HL-60 (cell line): Measurements from ENCODE around the gene ZFP92.

Source experiments
- CTCF ChIP-seq: IDR thresholded peaks from one replicate; pipeline ENCODE4 v1.5.1; 2011; ENCODE audit warnings: low read length, control low read depth, inconsistent platforms; ENCODE audit not compliant: insufficient read depth
- POLR2AphosphoS5 ChIP-seq: IDR thresholded peaks from 2 replicates; pipeline ENCODE4 v1.6.1; 2012; ENCODE audit warnings: low read depth
- REST ChIP-seq: IDR thresholded peaks from 2 replicates; pipeline ENCODE4 v1.6.1; 2012; ENCODE audit warnings: low read depth; ENCODE audit not compliant: insufficient replicate concordance
- SPI1 ChIP-seq: IDR thresholded peaks from 2 replicates; pipeline ENCODE4 v1.6.1; 2012; ENCODE audit warnings: low read depth, mild to moderate bottlenecking, borderline replicate concordance

DNA sequence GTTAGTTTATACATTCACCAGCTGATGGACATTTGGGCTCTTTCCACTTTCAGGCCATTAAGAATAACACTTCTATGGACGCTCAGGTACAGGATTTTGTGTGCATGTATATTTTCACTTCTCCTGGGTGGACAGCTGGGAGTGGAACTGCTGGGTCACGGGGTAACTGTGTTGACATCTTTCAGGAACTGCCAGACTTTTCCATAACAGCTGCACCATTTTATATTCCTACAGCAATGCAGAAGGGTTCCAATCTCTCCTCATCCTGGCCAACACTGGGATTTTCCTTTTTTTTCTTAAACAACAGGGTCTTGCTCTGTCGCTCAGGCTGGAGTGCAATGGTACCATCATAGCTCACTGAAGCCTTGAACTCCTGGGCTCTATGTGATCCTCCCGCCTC, 47.2 kb downstream of the ZFP92 start:
- no peak for TF ChIP-seq CTCF
- no peak for TF ChIP-seq SPI1
- TF ChIP-seq POLR2AphosphoS5 = no peak
- no peak for TF ChIP-seq REST
